ENCODE results near the gene TCAF2.
"Not testable (repeated sequence)": the region's sequence is repeated elsewhere in the genome, so short reads cannot be mapped to it uniquely, and the experiment has no call there.

DNA sequence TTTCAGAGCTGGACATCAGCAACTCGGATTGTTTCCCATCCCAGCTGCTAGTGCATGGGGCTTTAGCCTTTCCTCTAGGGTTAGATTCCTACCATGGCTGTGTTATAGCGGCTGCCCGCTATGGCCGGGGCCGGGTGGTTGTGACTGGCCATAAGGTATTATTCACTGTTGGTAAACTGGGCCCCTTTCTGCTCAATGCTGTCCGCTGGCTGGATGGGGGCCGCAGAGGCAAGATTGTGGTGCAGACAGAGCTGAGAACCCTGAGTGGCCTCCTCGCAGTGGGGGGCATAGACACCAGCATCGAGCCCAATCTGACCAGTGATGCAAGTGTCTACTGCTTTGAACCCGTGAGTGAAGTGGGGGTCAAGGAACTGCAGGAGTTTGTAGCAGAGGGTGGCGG is 22.7 kb upstream of the TCAF2 start:
- not testable (repeated sequence) for TF ChIP-seq POLR2A (IDR thresholded peaks at IDR 0.05; ENCODE audit: low read length); GATA1 (IDR thresholded peaks at IDR 0.05; ENCODE audit: low read depth, low read length)
